GM19455 (cell line): ENCODE measurements around the gene LTBR.
"Not testable (repeated sequence)": the region's sequence is repeated elsewhere in the genome, so short reads cannot be mapped to it uniquely, and the experiment has no call there.

Experiments
- ATAC-seq: cut with Tn5 transposase; IDR thresholded peaks from one replicate; pipeline ENCODE4 v1.9.1; 2021; ENCODE audit not compliant: unreplicated experiment

Gene LTBR

DNA sequence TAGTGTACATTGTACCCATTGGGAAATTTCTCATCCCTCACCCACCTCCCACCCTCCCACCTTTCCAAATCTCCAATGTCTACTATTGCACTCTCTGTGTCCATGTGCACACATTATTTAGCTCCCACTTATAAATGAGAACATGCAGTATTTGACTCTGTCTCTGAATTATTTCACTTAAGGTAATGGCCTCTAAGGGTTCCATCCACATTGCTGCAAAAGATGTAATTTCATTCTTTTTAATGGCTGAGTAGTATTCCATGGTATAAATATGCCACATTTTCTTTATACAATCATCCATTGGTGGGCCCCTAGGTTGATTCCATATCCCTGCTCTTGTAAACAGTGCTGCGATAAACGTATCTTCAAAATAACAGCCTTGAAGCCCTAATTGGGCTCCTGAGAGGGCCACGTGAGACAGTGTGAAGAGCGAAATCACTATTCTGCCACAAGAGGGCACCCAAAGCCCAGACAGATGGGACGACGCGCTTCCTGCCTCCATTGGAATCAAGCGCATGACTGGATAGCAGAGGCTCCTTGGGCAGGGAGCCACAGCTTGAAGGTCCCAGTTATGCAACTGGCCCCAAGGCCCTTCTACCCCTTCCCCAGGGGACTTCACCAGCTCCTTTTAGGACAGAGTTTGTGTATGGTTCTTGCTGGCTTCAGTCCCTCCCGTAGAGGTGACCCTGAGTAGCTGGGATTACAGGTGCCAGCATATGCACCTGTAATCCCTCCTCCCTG, 39.5 kb downstream of the LTBR start:
- ATAC-seq = peak; percentile 40

GRCh38 chr12:6424008-6424347, 40.0 kb downstream of the LTBR start:
- ATAC-seq = no peak

DNA sequence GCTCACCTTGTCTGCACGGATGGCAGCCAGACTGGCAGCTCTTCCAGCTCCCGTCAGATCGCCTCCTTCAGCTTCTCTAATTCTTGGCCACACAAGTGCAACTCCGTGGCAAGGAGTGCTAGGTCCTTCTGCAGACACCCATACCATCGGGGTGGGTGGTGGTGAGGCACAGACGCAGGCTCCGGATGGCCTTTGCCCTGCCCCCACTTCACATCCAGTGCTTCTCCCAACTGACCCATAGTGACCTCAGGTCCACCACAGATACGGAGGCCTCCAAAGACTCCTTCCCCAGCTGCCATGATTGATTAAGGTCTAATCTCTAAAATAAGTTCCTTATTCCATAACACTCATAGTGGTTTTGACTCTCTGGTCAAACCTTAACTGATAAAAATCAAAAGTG, 40.9 kb downstream of the LTBR start:
- no peak for ATAC-seq

DNA sequence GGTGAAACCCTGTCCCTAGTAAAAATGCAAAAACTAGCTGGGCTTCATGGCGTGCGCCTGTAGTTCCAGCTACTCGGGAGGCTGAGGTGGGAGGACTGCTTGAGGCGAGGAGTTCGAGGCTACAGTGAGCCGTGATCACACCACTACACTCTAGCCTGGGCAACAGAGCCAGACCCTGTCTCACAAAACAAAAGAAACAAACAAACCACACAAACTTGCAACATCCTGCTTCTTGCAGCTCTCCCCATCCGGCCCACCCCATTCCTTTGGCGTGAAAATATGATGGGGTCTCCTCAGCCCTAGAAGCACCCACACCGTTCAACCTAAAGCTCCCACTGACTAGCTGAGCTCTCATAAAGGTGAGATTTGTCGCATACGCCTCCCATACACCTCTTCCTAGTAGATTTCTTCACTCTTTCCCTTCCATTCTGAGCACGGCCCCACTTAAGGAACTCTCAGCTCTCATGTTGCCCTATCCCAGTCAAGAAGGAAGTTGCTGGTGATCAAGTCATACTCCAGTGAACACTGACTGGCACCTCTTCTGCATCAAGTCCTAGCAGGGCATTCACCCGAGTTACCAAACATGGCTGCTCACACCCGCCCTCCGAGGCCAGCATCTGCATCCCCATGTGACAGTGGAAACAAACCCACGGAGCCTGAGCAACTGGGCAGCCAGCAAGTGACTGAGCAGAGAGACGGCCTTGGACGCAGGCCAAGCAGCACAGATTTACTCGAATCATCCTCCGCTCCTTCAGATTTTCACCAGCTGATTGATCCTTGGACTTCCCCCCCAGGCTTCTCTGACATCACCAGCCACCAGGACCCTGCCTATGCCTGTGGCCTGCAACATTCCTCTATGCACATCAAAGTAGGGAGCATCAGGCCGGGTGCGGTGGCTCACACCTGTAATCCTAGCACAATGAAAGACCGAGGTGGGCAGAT, 41.9 kb downstream of the LTBR start:
- no peak for ATAC-seq

- peak; percentile 47 for ATAC-seq
Measured at GRCh38 chr12:6426882-6427671, 43.1 kb downstream of the LTBR start.

GRCh38 chr12:6427796-6428195, 43.8 kb downstream of the LTBR start:
- ATAC-seq = not testable (repeated sequence)

GRCh38 chr12:6428326-6428725, 44.4 kb downstream of the LTBR start:
- no peak for ATAC-seq

- ATAC-seq = no peak
Measured at GRCh38 chr12:6430124-6430989, 46.4 kb downstream of the LTBR start.

- no peak for ATAC-seq
Measured at GRCh38 chr12:6432991-6433390, 49.0 kb downstream of the LTBR start.

- no peak for ATAC-seq
Measured at GRCh38 chr12:6434205-6435140, 50.5 kb downstream of the LTBR start.

- no peak for ATAC-seq
Measured at GRCh38 chr12:6435961-6436715, 52.2 kb downstream of the LTBR start.

- no peak for ATAC-seq
Measured at GRCh38 chr12:6437586-6437985, 53.6 kb downstream of the LTBR start.

- ATAC-seq = no peak
Measured at GRCh38 chr12:6438345-6438744, 54.4 kb downstream of the LTBR start.

DNA sequence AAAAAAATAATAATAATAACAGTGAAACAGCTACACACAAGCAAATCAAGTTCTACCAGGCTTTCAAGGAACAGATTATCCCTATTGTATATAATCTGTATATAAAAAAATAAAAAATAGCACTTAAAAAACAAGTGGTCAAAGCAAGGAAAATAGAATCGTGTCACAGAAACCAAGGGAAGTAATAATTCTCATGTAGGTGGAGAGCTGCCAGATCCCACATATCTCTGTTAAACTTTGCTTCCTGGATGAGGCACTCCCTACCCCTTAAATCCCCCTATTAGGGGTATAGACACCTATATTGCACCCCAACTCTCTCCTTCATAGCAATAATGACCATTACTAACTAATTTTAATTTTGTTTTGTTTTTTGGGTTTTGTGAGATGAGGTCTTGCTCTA, 56.4 kb downstream of the LTBR start:
- ATAC-seq = no peak
